OCI-LY7 (cell line): ENCODE data around the gene ITGAE. TPM values are rescaled to one million over a fixed set of nuclear protein-coding genes. Genes with fewer than 3 reads are reported as not detected.

Experiments used
- Bru-seq: library from RNA; stranded (reverse); fragments of 400-500 nt; gene quantifications from one replicate; lab custom pipeline; 2021; lab: Mats Ljungman, UMichigan
- BruChase-seq, 2 experiments: library from RNA; stranded (reverse); fragments of 400-500 nt; gene quantifications; one replicate each; lab custom pipeline; 2021; lab: Mats Ljungman, UMichigan
- BruUV-seq: library from RNA; stranded (reverse); fragments of 400-500 nt; replicated peaks from 2 replicates; lab custom pipeline; 2021; lab: Mats Ljungman, UMichigan
- CTCF ChIA-PET: fragments of 300-600 bp; sonication (Branson Sonifier 250); formaldehyde crosslinking; loops from one replicate; lab custom pipeline; 2022; ENCODE audit warnings: antibody characterized with exemption; ENCODE audit not compliant: unreplicated experiment; lab: Charles Lee
- POLR2A ChIA-PET: fragments of 300-600 bp; sonication (Branson Sonifier 250); formaldehyde crosslinking; loops from one replicate; lab custom pipeline; 2022; ENCODE audit warnings: antibody characterized with exemption; lab: Charles Lee
- DNase-seq: peaks from one replicate; pipeline ENCODE4 v3.0.0-alpha.2; 2015; ENCODE audit warnings: low spot score
- H2AFZ ChIP-seq: fragments of 200-600 bp; sonication (generic), shearing (Covaris generic); 2 replicates; pipeline ENCODE4 v1.6.1; 2014; ENCODE audit warnings: mild to moderate bottlenecking, antibody characterized with exemption, low read length, moderate library complexity
- H3K27ac ChIP-seq: fragments of 200-600 bp; sonication (generic); 2 replicates; pipeline ENCODE4 v1.5.1; 2014; ENCODE audit warnings: mixed run types, low read depth, mild to moderate bottlenecking, moderate library complexity, low read length, inconsistent platforms; ENCODE audit not compliant: poor library complexity, severe bottlenecking
- H3K36me3 ChIP-seq: fragments of 200-600 bp; sonication (generic); 2 replicates; pipeline ENCODE4 v1.6.1; 2014; ENCODE audit warnings: mild to moderate bottlenecking, antibody characterized with exemption, low read length, moderate library complexity, mixed read lengths; ENCODE audit not compliant: insufficient read depth
- H3K4me1 ChIP-seq: fragments of 200-600 bp; sonication (generic); 2 replicates; pipeline ENCODE4 v1.5.1; 2014; ENCODE audit warnings: mild to moderate bottlenecking, low read length; ENCODE audit not compliant: insufficient read depth, poor library complexity, severe bottlenecking
- H3K4me2 ChIP-seq: fragments of 200-600 bp; sonication (generic); 2 replicates; pipeline ENCODE4 v1.6.1; 2014; ENCODE audit warnings: mild to moderate bottlenecking, low read length
- H3K4me3 ChIP-seq: fragments of 200-600 bp; sonication (generic); 2 replicates; pipeline ENCODE4 v1.5.1; 2014; ENCODE audit warnings: mild to moderate bottlenecking, low read depth, low read length; ENCODE audit not compliant: poor library complexity, severe bottlenecking
- H3K79me2 ChIP-seq: fragments of 200-600 bp; sonication (generic); 2 replicates; pipeline ENCODE4 v1.6.1; 2016; ENCODE audit warnings: low read depth, mild to moderate bottlenecking, low read length, moderate library complexity, mixed read lengths; ENCODE audit not compliant: insufficient read depth
- H3K9me2 ChIP-seq: fragments of 200-600 bp; sonication (generic); 2 replicates; pipeline ENCODE4 v1.6.1; 2016; ENCODE audit warnings: mild to moderate bottlenecking, low read length, mixed read lengths; ENCODE audit not compliant: insufficient read depth
- H3K9me3 ChIP-seq: fragments of 200-600 bp; sonication (generic); 2 replicates; pipeline ENCODE4 v1.6.1; 2014; ENCODE audit warnings: mild to moderate bottlenecking, mixed run types, low read length, mixed read lengths
- H4K20me1 ChIP-seq: fragments of 200-600 bp; sonication (generic); 2 replicates; pipeline ENCODE4 v1.6.1; 2014; ENCODE audit warnings: mild to moderate bottlenecking, antibody characterized with exemption, low read length, moderate library complexity, mixed read lengths; ENCODE audit not compliant: insufficient read depth
- EZH2phosphoT487 ChIP-seq: fragments of 200-600 bp; sonication (generic); IDR thresholded peaks from 2 replicates; pipeline ENCODE4 v1.6.1; 2018; ENCODE audit warnings: low read depth, borderline replicate concordance, mild to moderate bottlenecking, mixed run types, antibody characterized with exemption, low read length, moderate library complexity, mixed read lengths
- intact Hi-C: fragments of 100-400 bp; cut with micrococcal nuclease; formaldehyde crosslinking; loops from one replicate; pipeline ENCODE4 v1.10.0; 2022; ENCODE audit not compliant: unreplicated experiment
- long read RNA-seq: library from polyadenylated mRNA; stranded (forward); transcript quantifications from one replicate; pipeline ENCODE4 v2.0.0, GENCODE V29; 2022
- total RNA-seq, 2 experiments: library from RNA; depleted of rRNA in 1 of 2; stranded (reverse); fragments of >200 nt in 1 of 2; shearing (Covaris generic) in 1 of 2; gene quantifications; 2 replicates each; pipeline ENCODE4 v1.2.3, GENCODE V29; 2014 to 2022
- TF ChIP-seq, protein P1 (sequence below): fragments of 200-600 bp; sonication (generic); conservative IDR thresholded peaks from 2 replicates; pipeline ENCODE4 v1.5.1; 2014; ENCODE audit warnings: mild to moderate bottlenecking, antibody characterized with exemption, low read length, moderate library complexity, mixed read lengths

The ITGAE gene
- total RNA-seq (2014; rRNA removed; shearing (Covaris generic)) (57.3 and 61.2 TPM in 2 replicates), total RNA-seq (2022) (51.2 and 52.2 TPM in 2 replicates), Bru-seq, nascent RNA (percentile 44 among the genes with signal in this experiment), BruChase-seq, experiment 1, labeled RNA remaining after a 6-hour chase (percentile 44 among the genes with signal in this experiment), BruChase-seq, experiment 2, labeled RNA remaining after a 2-hour chase (percentile 44 among the genes with signal in this experiment)
- long read RNA-seq, transcript ITGAE-207 (4 exons, 672 nt), result major isoform, 56 of 91 reads
- long read RNA-seq, transcript ITGAE-202 (5 exons, 721 nt), result minor isoform, 13 of 91 reads
- long read RNA-seq, partial matches to known transcripts, result 4 of 91 reads
- long read RNA-seq, other reads (novel, unspliced or antisense), result 15 of 91 reads

- ChIA-PET CTCF (no interaction called here), POLR2A (no interaction called here)
- no peaks in the 10 kb centered on the region for H3K79me2 ChIP-seq
- H3K9me2 ChIP-seq, result no peaks in the 10 kb centered on the region
- H4K20me1 ChIP-seq, result no peaks in the 10 kb centered on the region
- TF ChIP-seq EZH2phosphoT487, result no peak
- TF ChIP-seq, protein P1, sequence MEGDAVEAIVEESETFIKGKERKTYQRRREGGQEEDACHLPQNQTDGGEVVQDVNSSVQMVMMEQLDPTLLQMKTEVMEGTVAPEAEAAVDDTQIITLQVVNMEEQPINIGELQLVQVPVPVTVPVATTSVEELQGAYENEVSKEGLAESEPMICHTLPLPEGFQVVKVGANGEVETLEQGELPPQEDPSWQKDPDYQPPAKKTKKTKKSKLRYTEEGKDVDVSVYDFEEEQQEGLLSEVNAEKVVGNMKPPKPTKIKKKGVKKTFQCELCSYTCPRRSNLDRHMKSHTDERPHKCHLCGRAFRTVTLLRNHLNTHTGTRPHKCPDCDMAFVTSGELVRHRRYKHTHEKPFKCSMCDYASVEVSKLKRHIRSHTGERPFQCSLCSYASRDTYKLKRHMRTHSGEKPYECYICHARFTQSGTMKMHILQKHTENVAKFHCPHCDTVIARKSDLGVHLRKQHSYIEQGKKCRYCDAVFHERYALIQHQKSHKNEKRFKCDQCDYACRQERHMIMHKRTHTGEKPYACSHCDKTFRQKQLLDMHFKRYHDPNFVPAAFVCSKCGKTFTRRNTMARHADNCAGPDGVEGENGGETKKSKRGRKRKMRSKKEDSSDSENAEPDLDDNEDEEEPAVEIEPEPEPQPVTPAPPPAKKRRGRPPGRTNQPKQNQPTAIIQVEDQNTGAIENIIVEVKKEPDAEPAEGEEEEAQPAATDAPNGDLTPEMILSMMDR, result no peak
- no peaks in the 10 kb centered on the region for H3K36me3 ChIP-seq
- H3K27ac ChIP-seq, result no peak within 1 kb of the TSS
- no TSS peak for BruUV-seq
- intact Hi-C loops, result no loop called here
- no peaks in the 10 kb centered on the region for H3K9me3 ChIP-seq
- H3K4me2 ChIP-seq, result no peak within 1 kb of the TSS
- DNase-seq, result no peak
- H3K4me3 ChIP-seq, result no peak within 1 kb of the TSS
- peaks cover 20% of the 10 kb centered on the region for H3K4me1 ChIP-seq
- no peak within 1 kb of the TSS for H2AFZ ChIP-seq
Observed at GRCh38 chr17:3800362-3801271, at the start of gene ITGAE. TSS of gene ITGAE (minus strand) at chr17:3801188. CDS start at chr17:3801144, 44 bp downstream.

GRCh38 chr17:3848229-3848835 lies 47.3 kb upstream of the ITGAE start:
- Histone ChIP-seq H3K36me3 (peaks cover 8% of the 10 kb centered on the region; the same call in 1 of the 2 replicates), H3K79me2 (peaks cover 24% of the 10 kb centered on the region; the same call in 1 of the 2 replicates), H3K9me3 (no peaks in the 10 kb centered on the region), H2AFZ (no peak overlapping the region), H3K27ac (no peak overlapping the region), H3K4me1 (peaks cover 14% of the 10 kb centered on the region), H3K4me3 (no peak overlapping the region), H3K4me2 (no peak overlapping the region), H3K9me2 (no peaks in the 10 kb centered on the region), H4K20me1 (no peaks in the 10 kb centered on the region)
- no peak for DNase-seq
- intact Hi-C loops, result loop anchor here (5.0 kb wide), 1 partner anchor 64 kb away; no protein-coding TSS in a partner anchor
- no TSS peak for BruUV-seq
- POLR2A ChIA-PET, result no interaction called here
- CTCF ChIA-PET, result no interaction called here
- TF ChIP-seq EZH2phosphoT487, result no peak
- TF ChIP-seq, protein P1, result no peak
